Measurements from ENCODE around the gene ZNF93. TPM values are rescaled to one million over a fixed set of nuclear protein-coding genes. Genes with fewer than 3 reads are reported as not detected.

ZNF93 gene
- total and polyA plus RNA-seq, 2 of the 13 experiments (the other 11 are each of a cell fraction or from before 2014, with no cell fraction given): 0.49 to 0.66 TPM

- TF ChIP-seq ZNF670 (CRISPR knock-in tag; IDR thresholded peaks at IDR 0.05; ENCODE audit: borderline replicate concordance): peak; percentile 92
- TF ChIP-seq ARNTL (CRISPR knock-in tag; IDR thresholded peaks at IDR 0.05): no peak
- no peak for TF ChIP-seq ZBTB26 (CRISPR knock-in tag; IDR thresholded peaks at IDR 0.05; ENCODE audit: borderline replicate concordance)
- TF ChIP-seq GATAD2A (CRISPR knock-in tag; IDR thresholded peaks at IDR 0.05): no peak
- TF ChIP-seq SOX13 (IDR thresholded peaks at IDR 0.05): no peak
- TF ChIP-seq SOX13 (CRISPR knock-in tag; conservative IDR thresholded peaks at IDR 0.05 in 1 of 2, IDR thresholded peaks at IDR 0.05 in 1 of 2): no peak; a peak in 1 of 4 replicates
- TF ChIP-seq ZBTB8A (CRISPR knock-in tag; IDR thresholded peaks at IDR 0.05; ENCODE audit: borderline replicate concordance, low read depth): no peak
- TF ChIP-seq CEBPB (IDR thresholded peaks at IDR 0.05; ENCODE audit: borderline replicate concordance, low read depth, low read length): no peak
- peak; percentile 91 for TF ChIP-seq TAF1 (CRISPR knock-in tag; IDR thresholded peaks at IDR 0.05)
- TF ChIP-seq ZNF292 (CRISPR knock-in tag; IDR thresholded peaks at IDR 0.05; ENCODE audit: borderline replicate concordance, low read depth): peak; percentile 54; the same call in 1 of the 2 replicates
- TF ChIP-seq, protein P1, sequence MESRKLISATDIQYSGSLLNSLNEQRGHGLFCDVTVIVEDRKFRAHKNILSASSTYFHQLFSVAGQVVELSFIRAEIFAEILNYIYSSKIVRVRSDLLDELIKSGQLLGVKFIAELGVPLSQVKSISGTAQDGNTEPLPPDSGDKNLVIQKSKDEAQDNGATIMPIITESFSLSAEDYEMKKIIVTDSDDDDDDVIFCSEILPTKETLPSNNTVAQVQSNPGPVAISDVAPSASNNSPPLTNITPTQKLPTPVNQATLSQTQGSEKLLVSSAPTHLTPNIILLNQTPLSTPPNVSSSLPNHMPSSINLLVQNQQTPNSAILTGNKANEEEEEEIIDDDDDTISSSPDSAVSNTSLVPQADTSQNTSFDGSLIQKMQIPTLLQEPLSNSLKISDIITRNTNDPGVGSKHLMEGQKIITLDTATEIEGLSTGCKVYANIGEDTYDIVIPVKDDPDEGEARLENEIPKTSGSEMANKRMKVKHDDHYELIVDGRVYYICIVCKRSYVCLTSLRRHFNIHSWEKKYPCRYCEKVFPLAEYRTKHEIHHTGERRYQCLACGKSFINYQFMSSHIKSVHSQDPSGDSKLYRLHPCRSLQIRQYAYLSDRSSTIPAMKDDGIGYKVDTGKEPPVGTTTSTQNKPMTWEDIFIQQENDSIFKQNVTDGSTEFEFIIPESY (CRISPR knock-in tag; IDR thresholded peaks at IDR 0.05): no peak; the same call in 1 of the 2 replicates
- no peak for TF ChIP-seq ELF3 (CRISPR knock-in tag; IDR thresholded peaks at IDR 0.05)
- TF ChIP-seq, protein P2, sequence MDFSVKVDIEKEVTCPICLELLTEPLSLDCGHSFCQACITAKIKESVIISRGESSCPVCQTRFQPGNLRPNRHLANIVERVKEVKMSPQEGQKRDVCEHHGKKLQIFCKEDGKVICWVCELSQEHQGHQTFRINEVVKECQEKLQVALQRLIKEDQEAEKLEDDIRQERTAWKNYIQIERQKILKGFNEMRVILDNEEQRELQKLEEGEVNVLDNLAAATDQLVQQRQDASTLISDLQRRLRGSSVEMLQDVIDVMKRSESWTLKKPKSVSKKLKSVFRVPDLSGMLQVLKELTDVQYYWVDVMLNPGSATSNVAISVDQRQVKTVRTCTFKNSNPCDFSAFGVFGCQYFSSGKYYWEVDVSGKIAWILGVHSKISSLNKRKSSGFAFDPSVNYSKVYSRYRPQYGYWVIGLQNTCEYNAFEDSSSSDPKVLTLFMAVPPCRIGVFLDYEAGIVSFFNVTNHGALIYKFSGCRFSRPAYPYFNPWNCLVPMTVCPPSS (IDR thresholded peaks at IDR 0.05): no peak
- TF ChIP-seq NFRKB (IDR thresholded peaks at IDR 0.05): peak; percentile 47; the same call in 1 of the 2 replicates
- TF ChIP-seq DNMT1 (CRISPR knock-in tag; IDR thresholded peaks at IDR 0.05): no peak
- no peak for TF ChIP-seq REXO4 (CRISPR knock-in tag; IDR thresholded peaks at IDR 0.05; ENCODE audit: borderline replicate concordance)
- TF ChIP-seq ZNF784 (CRISPR knock-in tag; IDR thresholded peaks at IDR 0.05; ENCODE audit: borderline replicate concordance): no peak; the same call in 1 of the 2 replicates
- TF ChIP-seq ZNF230 (CRISPR knock-in tag; IDR thresholded peaks at IDR 0.05): peak; percentile 62
- TF ChIP-seq TAF15 (IDR thresholded peaks at IDR 0.05; ENCODE audit: low read depth, low read length, poor library complexity, severe bottlenecking): no peak
- no peak for TF ChIP-seq MAFF (IDR thresholded peaks at IDR 0.05; ENCODE audit: low read depth, low read length)
- no peak for TF ChIP-seq ZNF260 (CRISPR knock-in tag; IDR thresholded peaks at IDR 0.05; ENCODE audit: borderline replicate concordance, low read depth)
- TF ChIP-seq, protein P3, sequence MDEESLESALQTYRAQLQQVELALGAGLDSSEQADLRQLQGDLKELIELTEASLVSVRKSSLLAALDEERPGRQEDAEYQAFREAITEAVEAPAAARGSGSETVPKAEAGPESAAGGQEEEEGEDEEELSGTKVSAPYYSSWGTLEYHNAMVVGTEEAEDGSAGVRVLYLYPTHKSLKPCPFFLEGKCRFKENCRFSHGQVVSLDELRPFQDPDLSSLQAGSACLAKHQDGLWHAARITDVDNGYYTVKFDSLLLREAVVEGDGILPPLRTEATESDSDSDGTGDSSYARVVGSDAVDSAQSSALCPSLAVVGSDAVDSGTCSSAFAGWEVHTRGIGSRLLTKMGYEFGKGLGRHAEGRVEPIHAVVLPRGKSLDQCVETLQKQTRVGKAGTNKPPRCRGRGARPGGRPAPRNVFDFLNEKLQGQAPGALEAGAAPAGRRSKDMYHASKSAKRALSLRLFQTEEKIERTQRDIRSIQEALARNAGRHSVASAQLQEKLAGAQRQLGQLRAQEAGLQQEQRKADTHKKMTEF (CRISPR knock-in tag; IDR thresholded peaks at IDR 0.05): no peak; the same call in 1 of the 2 replicates
- peak; percentile 56; the same call in 1 of the 2 replicates for TF ChIP-seq HOXA3 (CRISPR knock-in tag; IDR thresholded peaks at IDR 0.05)
Observed at GRCh38 chr19:19865750-19866610, 34.8 kb upstream of the ZNF93 start, which contains the start of gene ZNF253 (continued).

Measured in HepG2 (cell line).